GM15510 (cell line): ENCODE results near the gene PPIG.
A peak's percentile ranks its signal among the peaks of the same experiment; 100 is the strongest.

Experiments
- POLR2A ChIP-seq: IDR thresholded peaks from 3 replicates; pipeline ENCODE4 v1.6.1; 2011; ENCODE audit warnings: borderline replicate concordance; ENCODE audit not compliant: insufficient read length; ENCODE audit errors: extremely low read depth

The PPIG gene

GRCh38 chr2:169584005-169584877 is at the start of gene PPIG:
TSS of gene PPIG (plus strand) at chr2:169584351. CDS start at chr2:169604042, 19,691 bp downstream.
- peak; percentile 40 for TF ChIP-seq POLR2A

- TF ChIP-seq POLR2A: no peak
Observed at GRCh38 chr2:169540146-169540545, 44.0 kb upstream of the PPIG start.

GRCh38 chr2:169542433-169542832 is 41.7 kb upstream of the PPIG start:
- no peak for TF ChIP-seq POLR2A

GRCh38 chr2:169546756-169547155 is 37.4 kb upstream of the PPIG start:
- no peak for TF ChIP-seq POLR2A

GRCh38 chr2:169561364-169561763 is 22.8 kb upstream of the PPIG start:
- TF ChIP-seq POLR2A: no peak

- no peak for TF ChIP-seq POLR2A
Observed at GRCh38 chr2:169562519-169562918, 21.6 kb upstream of the PPIG start.

- no peak for TF ChIP-seq POLR2A
Observed at GRCh38 chr2:169565686-169566085, 18.5 kb upstream of the PPIG start.

GRCh38 chr2:169569948-169570347 is 14.2 kb upstream of the PPIG start:
- no peak for TF ChIP-seq POLR2A

- no peak for TF ChIP-seq POLR2A
Observed at GRCh38 chr2:169571571-169571970, 12.6 kb upstream of the PPIG start.

- no peak for TF ChIP-seq POLR2A
Observed at GRCh38 chr2:169572189-169572588, 12.0 kb upstream of the PPIG start.

- TF ChIP-seq POLR2A: no peak
Observed at GRCh38 chr2:169572821-169573159, 11.4 kb upstream of the PPIG start.

GRCh38 chr2:169573160-169573973 is 10.8 kb upstream of the PPIG start, which contains the start of gene FASTKD1:
TSS of gene FASTKD1 (minus strand) at chr2:169573865. CDS start at chr2:169572029, 1,836 bp downstream.
- peak; percentile 63 for TF ChIP-seq POLR2A

GRCh38 chr2:169573974-169574299 is 10.2 kb upstream of the PPIG start:
- TF ChIP-seq POLR2A: no peak

- no peak for TF ChIP-seq POLR2A
Observed at GRCh38 chr2:169579044-169579443, 5.1 kb upstream of the PPIG start.

- no peak for TF ChIP-seq POLR2A
Observed at GRCh38 chr2:169583518-169583917, 633 bp upstream of the PPIG start.

GRCh38 chr2:169585673-169586072 is 1.5 kb downstream of the PPIG start:
- no peak for TF ChIP-seq POLR2A
